H9 (cell line): ENCODE data around the gene APOC1. TPM values are rescaled to one million over a fixed set of nuclear protein-coding genes. Genes with fewer than 3 reads are reported as not detected.

ENCODE experiments used
- DNase-seq: peaks from one replicate; pipeline ENCODE4 v3.0.0-alpha.2; 2017
- H2AFZ ChIP-seq: one replicate; pipeline ENCODE4 v1.6.1; 2013; ENCODE audit warnings: mild to moderate bottlenecking, low read length, control low read depth, moderate library complexity
- H2AK5ac ChIP-seq: 2 replicates; pipeline ENCODE4 v1.6.1; 2013; ENCODE audit warnings: low read length, control low read depth, mixed read lengths; ENCODE audit not compliant: insufficient read length
- H2BK120ac ChIP-seq: one replicate; pipeline ENCODE4 v1.6.1; 2013; ENCODE audit warnings: low read depth, mild to moderate bottlenecking, low read length, control low read depth, inconsistent platforms; ENCODE audit not compliant: poor library complexity, severe bottlenecking
- H2BK12ac ChIP-seq: 2 replicates; pipeline ENCODE4 v1.6.1; 2013; ENCODE audit warnings: low read length, control low read depth, mixed read lengths, low read depth; ENCODE audit not compliant: insufficient read length
- H2BK15ac ChIP-seq: 2 replicates; pipeline ENCODE4 v1.6.1; 2013; ENCODE audit warnings: low read depth, low read length, control low read depth
- H2BK20ac ChIP-seq: one replicate; pipeline ENCODE4 v1.6.1; 2013; ENCODE audit warnings: low read depth, mild to moderate bottlenecking, low read length, control low read depth, inconsistent platforms; ENCODE audit not compliant: poor library complexity, severe bottlenecking
- H2BK5ac ChIP-seq: 2 replicates; pipeline ENCODE4 v1.6.1; 2013; ENCODE audit warnings: low read length, control low read depth, mixed read lengths; ENCODE audit not compliant: insufficient read length
- H3K14ac ChIP-seq: 2 replicates; pipeline ENCODE4 v1.6.1; 2013; ENCODE audit warnings: low read length, control low read depth; ENCODE audit not compliant: insufficient read depth
- H3K18ac ChIP-seq: 2 replicates; pipeline ENCODE4 v1.6.1; 2013; ENCODE audit warnings: low read depth, mild to moderate bottlenecking, mixed read lengths, low read length, control low read depth; ENCODE audit not compliant: insufficient read length
- H3K23ac ChIP-seq: 2 replicates; pipeline ENCODE4 v1.6.1; 2013; ENCODE audit warnings: low read length, control low read depth, mixed read lengths, low read depth; ENCODE audit not compliant: insufficient read length
- H3K23me2 ChIP-seq: 2 replicates; pipeline ENCODE4 v1.6.1; 2013; ENCODE audit warnings: low read depth, mild to moderate bottlenecking, mixed read lengths, low read length, control low read depth; ENCODE audit not compliant: insufficient read length, poor library complexity, severe bottlenecking
- H3K27ac ChIP-seq: 2 replicates; pipeline ENCODE4 v1.5.1; 2013; ENCODE audit warnings: low read length, control low read depth, mixed read lengths, low read depth; ENCODE audit not compliant: insufficient read length
- H3K27me3 ChIP-seq: 2 replicates; pipeline ENCODE4 v1.6.1; 2013; ENCODE audit warnings: low read length, control low read depth, inconsistent platforms; ENCODE audit not compliant: insufficient read depth
- H3K4ac ChIP-seq: 2 replicates; pipeline ENCODE4 v1.6.1; 2013; ENCODE audit warnings: low read depth, mild to moderate bottlenecking, control low read depth, inconsistent platforms, low read length, moderate library complexity
- H3K4me1 ChIP-seq: 2 replicates; pipeline ENCODE4 v1.6.1; 2013; ENCODE audit warnings: low read length, control low read depth, inconsistent platforms; ENCODE audit not compliant: insufficient read depth
- H3K4me2 ChIP-seq: 2 replicates; pipeline ENCODE4 v1.6.1; 2013; ENCODE audit warnings: low read length, control low read depth, mixed read lengths; ENCODE audit not compliant: insufficient read length, insufficient read depth
- H3K56ac ChIP-seq: 2 replicates; pipeline ENCODE4 v1.6.1; 2013; ENCODE audit warnings: low read depth, mild to moderate bottlenecking, mixed read lengths, low read length, control low read depth; ENCODE audit not compliant: insufficient read length
- H3K79me1 ChIP-seq: 2 replicates; pipeline ENCODE4 v1.6.1; 2013; ENCODE audit warnings: low read depth, mild to moderate bottlenecking, moderate library complexity, low read length, control low read depth, inconsistent platforms; ENCODE audit not compliant: insufficient read depth, poor library complexity, severe bottlenecking
- H3K79me2 ChIP-seq: 2 replicates; pipeline ENCODE4 v1.6.1; 2013; ENCODE audit warnings: low read length, control low read depth, inconsistent platforms; ENCODE audit not compliant: insufficient read depth
- H3K9ac ChIP-seq: 2 replicates; pipeline ENCODE4 v1.6.1; 2013; ENCODE audit warnings: low read length, control low read depth, mixed read lengths; ENCODE audit not compliant: insufficient read length; ENCODE audit errors: extremely low read depth
- H3K9me3 ChIP-seq: one replicate; pipeline ENCODE4 v1.6.1; 2013; ENCODE audit warnings: low read depth, low read length, inconsistent platforms; ENCODE audit not compliant: control insufficient read depth
- H3T11ph ChIP-seq: one replicate; pipeline ENCODE4 v1.6.1; 2013; ENCODE audit warnings: mild to moderate bottlenecking, low read length, control low read depth, inconsistent platforms
- H4K20me1 ChIP-seq: one replicate; pipeline ENCODE4 v1.6.1; 2013; ENCODE audit not compliant: control insufficient read depth, insufficient read length, insufficient read depth
- H4K5ac ChIP-seq: 2 replicates; pipeline ENCODE4 v1.6.1; 2013; ENCODE audit warnings: low read depth, mild to moderate bottlenecking, mixed read lengths, low read length, control low read depth; ENCODE audit not compliant: insufficient read length
- H4K8ac ChIP-seq: replicated peaks from 2 replicates; pipeline ENCODE4 v1.6.1; 2013; ENCODE audit warnings: low read length, control low read depth, mixed read lengths, low read depth; ENCODE audit not compliant: insufficient read length
- H4K91ac ChIP-seq: 2 replicates; pipeline ENCODE4 v1.6.1; 2013; ENCODE audit warnings: low read depth, mild to moderate bottlenecking, moderate library complexity, mixed read lengths, low read length, control low read depth; ENCODE audit not compliant: insufficient read length
- H3K27ac Mint-ChIP-seq, 3 experiments: 2 replicates in 2 of 3; 3 replicates in 1 of 3; pipeline ENCODE4 v1.8.0; 2020 to 2021; ENCODE audit warnings: mixed read lengths in 3 of 3, mild to moderate bottlenecking in 1 of 3, moderate library complexity in 1 of 3
- H3K27me3 Mint-ChIP-seq: 2 replicates; pipeline ENCODE4 v1.8.0; 2021; ENCODE audit warnings: low read depth, mild to moderate bottlenecking, moderate library complexity, mixed read lengths
- H3K36me3 Mint-ChIP-seq, 3 experiments: 2 replicates in 2 of 3; 3 replicates in 1 of 3; pipeline ENCODE4 v1.8.0; 2020 to 2021; ENCODE audit warnings: low read depth in 3 of 3, mixed read lengths in 3 of 3; ENCODE audit not compliant: insufficient read depth in 1 of 3
- H3K4me1 Mint-ChIP-seq, 2 experiments: 2 replicates each; pipeline ENCODE4 v1.8.0; 2020; ENCODE audit warnings: mixed read lengths in 2 of 2
- H3K4me3 Mint-ChIP-seq, 2 experiments: 2 replicates in 1 of 2; 3 replicates in 1 of 2; pipeline ENCODE4 v1.8.0; 2020 to 2021; ENCODE audit warnings: mild to moderate bottlenecking in 2 of 2, mixed read lengths in 2 of 2, moderate library complexity in 1 of 2
- H3K9me3 Mint-ChIP-seq, 2 experiments: 2 replicates in 1 of 2; 3 replicates in 1 of 2; pipeline ENCODE4 v1.8.0; 2020; ENCODE audit warnings: mild to moderate bottlenecking in 2 of 2, mixed read lengths in 2 of 2, moderate library complexity in 1 of 2
- WGBS: extraction: QIAGEN DNeasy Blood & Tissue Kit; methylation state at CpG from one replicate; pipeline ENCODE4 v1.1.7; 2013; ENCODE audit warnings: missing lambda C conversion rate, low lambda C conversion rate, mixed read lengths; ENCODE audit not compliant: insufficient read length; ENCODE audit errors: extremely low coverage; 5-methylcytosine and 5-hydroxymethylcytosine counted together
- total RNA-seq: library from RNA; stranded (reverse); gene quantifications from 2 replicates; pipeline ENCODE4 v1.2.1, GENCODE V29; 2021
- TF ChIP-seq, protein P1 (sequence below): fragments of 200-600 bp; sonication (generic); conservative IDR thresholded peaks from 3 replicates; pipeline ENCODE4 v1.8.0; 2021; ENCODE audit warnings: antibody characterized with exemption, mild to moderate bottlenecking

The APOC1 gene
- total RNA-seq, 1 experiment from 2014 or later, result 78.1 TPM

DNA sequence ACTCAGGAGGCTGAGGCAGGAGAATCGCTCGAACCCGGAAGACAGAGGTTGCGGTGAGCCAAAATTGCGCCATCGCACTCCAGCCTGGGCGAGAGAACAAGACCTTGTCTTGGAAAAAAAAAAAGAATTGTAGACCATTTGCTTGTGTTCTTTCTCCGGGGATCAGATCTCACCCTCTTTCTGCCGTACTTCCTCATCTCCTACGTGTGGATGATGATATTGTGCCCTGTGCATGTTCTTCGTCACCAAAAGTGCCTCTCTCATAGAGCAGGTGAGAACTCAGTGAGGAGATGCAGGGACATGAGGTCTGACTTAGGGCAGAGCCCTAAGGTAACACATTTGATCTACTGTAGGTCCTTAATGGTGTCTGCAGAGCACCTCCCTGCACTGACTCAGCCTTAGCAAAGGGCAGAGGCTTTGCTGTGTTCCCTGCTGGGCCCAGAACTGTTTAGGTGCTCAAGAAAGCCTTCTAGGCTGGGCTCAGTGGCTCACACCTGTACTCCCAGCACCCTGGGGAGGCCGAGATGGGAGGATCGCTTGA is 32.7 kb downstream of the APOC1 start:
- H3K9ac ChIP-seq, result no peak overlapping the region
- H2BK12ac ChIP-seq, result no peak overlapping the region
- H2BK15ac ChIP-seq, result no peak overlapping the region
- no peak overlapping the region for H2BK120ac ChIP-seq
- H3K27me3 Mint-ChIP-seq, result peaks cover 2% of the 10 kb centered on the region; the same call in 1 of the 2 replicates
- H3K4me1 Mint-ChIP-seq, result 0 out of 4 replicates have a peak, but pooled peaks cover 0 to 2% of the 10 kb centered on the region in 2 experiments
- H3K36me3 Mint-ChIP-seq, result peaks cover 0 to 9% (median 5%) of the 10 kb centered on the region in 3 experiments; a peak in 4 of 7 replicates
- H4K20me1 ChIP-seq, result no peaks in the 10 kb centered on the region
- no peaks in the 10 kb centered on the region for H3K9me3 ChIP-seq
- H3K23ac ChIP-seq, result no peak overlapping the region
- H3K79me2 ChIP-seq, result no peaks in the 10 kb centered on the region
- no peak overlapping the region for H3K18ac ChIP-seq
- no peak overlapping the region for H3K14ac ChIP-seq
- H3K27ac ChIP-seq, result no peak overlapping the region
- H4K8ac ChIP-seq, result no peak overlapping the region
- H4K91ac ChIP-seq, result no peak overlapping the region
- H3K56ac ChIP-seq, result no peak overlapping the region
- H3K27ac Mint-ChIP-seq, result no peak overlapping the region
- H3K4me2 ChIP-seq, result no peak overlapping the region
- H3K4me3 Mint-ChIP-seq, result no peak overlapping the region
- H2BK20ac ChIP-seq, result no peak overlapping the region
- H3K27me3 ChIP-seq, result no peaks in the 10 kb centered on the region
- no peak overlapping the region for H4K5ac ChIP-seq
- H3T11ph ChIP-seq, result no peak overlapping the region
- no peak overlapping the region for H2AFZ ChIP-seq
- H3K9me3 Mint-ChIP-seq, result no peaks in the 10 kb centered on the region
- DNase-seq, result no peak
- H2BK5ac ChIP-seq, result no peak overlapping the region
- H3K79me1 ChIP-seq, result no peaks in the 10 kb centered on the region
- TF ChIP-seq, protein P1, sequence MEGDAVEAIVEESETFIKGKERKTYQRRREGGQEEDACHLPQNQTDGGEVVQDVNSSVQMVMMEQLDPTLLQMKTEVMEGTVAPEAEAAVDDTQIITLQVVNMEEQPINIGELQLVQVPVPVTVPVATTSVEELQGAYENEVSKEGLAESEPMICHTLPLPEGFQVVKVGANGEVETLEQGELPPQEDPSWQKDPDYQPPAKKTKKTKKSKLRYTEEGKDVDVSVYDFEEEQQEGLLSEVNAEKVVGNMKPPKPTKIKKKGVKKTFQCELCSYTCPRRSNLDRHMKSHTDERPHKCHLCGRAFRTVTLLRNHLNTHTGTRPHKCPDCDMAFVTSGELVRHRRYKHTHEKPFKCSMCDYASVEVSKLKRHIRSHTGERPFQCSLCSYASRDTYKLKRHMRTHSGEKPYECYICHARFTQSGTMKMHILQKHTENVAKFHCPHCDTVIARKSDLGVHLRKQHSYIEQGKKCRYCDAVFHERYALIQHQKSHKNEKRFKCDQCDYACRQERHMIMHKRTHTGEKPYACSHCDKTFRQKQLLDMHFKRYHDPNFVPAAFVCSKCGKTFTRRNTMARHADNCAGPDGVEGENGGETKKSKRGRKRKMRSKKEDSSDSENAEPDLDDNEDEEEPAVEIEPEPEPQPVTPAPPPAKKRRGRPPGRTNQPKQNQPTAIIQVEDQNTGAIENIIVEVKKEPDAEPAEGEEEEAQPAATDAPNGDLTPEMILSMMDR, result no peak
- no CpG with 5 or more reads among the region's 13 CpGs for WGBS
- peaks cover 3% of the 10 kb centered on the region for H3K23me2 ChIP-seq
- no peak overlapping the region for H2AK5ac ChIP-seq
- no peaks in the 10 kb centered on the region for H3K4me1 ChIP-seq
- no peak overlapping the region for H3K4ac ChIP-seq
